HCT116 (cell line): ENCODE results near the gene GNB1L. TPM values are rescaled to one million over a fixed set of nuclear protein-coding genes. Genes with fewer than 3 reads are reported as not detected.
A peak's percentile ranks its signal among the peaks of the same experiment; 100 is the strongest.

ENCODE experiments used
- ATAC-seq: fragments of 200-7000 bp; cut with Tn5 transposase; 2 replicates; pipeline ENCODE4 v1.9.1; 2020; ENCODE audit warnings: mild to moderate bottlenecking, moderate library complexity
- BruUV-seq: library from RNA; stranded (reverse); fragments of 400-500 nt; replicated peaks from 2 replicates; lab custom pipeline; 2021; lab: Mats Ljungman, UMichigan
- CTCF ChIA-PET: fragments of 300-600 bp; sonication (Branson Sonifier 250); formaldehyde crosslinking; loops from one replicate; lab custom pipeline; 2021; ENCODE audit warnings: antibody characterized with exemption; lab: Charles Lee
- POLR2A ChIA-PET: fragments of 300-600, 350-600 bp; sonication (Branson Sonifier 250); formaldehyde crosslinking; loops from one replicate; lab custom pipeline; 2021; ENCODE audit warnings: antibody characterized with exemption; lab: Charles Lee
- RAD21 ChIA-PET, 2 experiments: fragments of 300-600 bp; sonication (Branson Sonifier 250); formaldehyde crosslinking; loops; one replicate each; lab custom pipeline; 2023; ENCODE audit warnings: low total read pairs in 2 of 2; ENCODE audit not compliant: uncharacterized antibody in 2 of 2, unreplicated experiment in 2 of 2, low non-redundant PET in 1 of 2; lab: Charles Lee
- DNase-seq: peaks from one replicate; pipeline ENCODE4 v3.0.0-alpha.2; 2010; ENCODE audit warnings: low read depth, low spot score
- H2AFZ ChIP-seq: fragments of 200-600 bp; shearing (Covaris generic), sonication (generic); 2 replicates; pipeline ENCODE4 v1.6.1; 2017; ENCODE audit warnings: low read depth, mixed run types, mixed read lengths, antibody characterized with exemption, low read length; ENCODE audit not compliant: poor library complexity, severe bottlenecking
- H3K27ac ChIP-seq: 2 replicates; pipeline ENCODE4 v1.5.1; 2012; ENCODE audit warnings: low read depth, low read length
- H3K27me3 ChIP-seq: fragments of 200-600 bp; sonication (generic); 2 replicates; pipeline ENCODE4 v1.6.1; 2016; ENCODE audit warnings: mixed run types, low read length, mixed read lengths; ENCODE audit not compliant: insufficient read depth
- H3K36me3 ChIP-seq, 2 experiments: fragments of 200-500 bp in 1 of 2; fragments of 200-600 bp in 1 of 2; sonication (Bioruptor generic) in 1 of 2; sonication (generic) in 1 of 2; 2 replicates each; pipeline versions ENCODE4 v1.5.1 to v1.6.1; 2014 to 2016; ENCODE audit warnings: low read length in 2 of 2, inconsistent platforms in 1 of 2, mixed read lengths in 1 of 2, mixed run types in 1 of 2; ENCODE audit not compliant: insufficient read depth in 2 of 2, control insufficient read depth in 1 of 2
- H3K4me1 ChIP-seq, 2 experiments: fragments of 200-600 bp in 1 of 2; sonication (generic) in 1 of 2; 2 replicates each; pipeline versions ENCODE4 v1.5.1 to v1.6.1; 2012 to 2017; ENCODE audit warnings: low read length in 2 of 2, inconsistent platforms in 1 of 2, mild to moderate bottlenecking in 1 of 2, mixed read lengths in 1 of 2, mixed run types in 1 of 2, moderate library complexity in 1 of 2; ENCODE audit not compliant: insufficient read depth in 2 of 2, control insufficient read depth in 1 of 2
- H3K4me2 ChIP-seq: fragments of 200-600 bp; sonication (generic); 2 replicates; pipeline ENCODE4 v1.6.1; 2017; ENCODE audit warnings: mixed run types, low read length, mixed read lengths
- H3K4me3 ChIP-seq, 2 experiments: fragments of 200-600 bp in 1 of 2; sonication (generic) in 1 of 2; replicated peaks in 1 of 2; 2 replicates each; pipeline ENCODE4 v1.5.1; 2011 to 2016; ENCODE audit warnings: low read length in 2 of 2, control low read depth in 1 of 2, low read depth in 1 of 2, mild to moderate bottlenecking in 1 of 2, mixed read lengths in 1 of 2, mixed run types in 1 of 2
- H3K79me2 ChIP-seq: fragments of 200-600 bp; sonication (generic); 2 replicates; pipeline ENCODE4 v1.6.1; 2017; ENCODE audit warnings: mild to moderate bottlenecking, mixed run types, low read length, moderate library complexity, mixed read lengths; ENCODE audit not compliant: insufficient read depth
- H3K9ac ChIP-seq: fragments of 200-600 bp; sonication (generic); 2 replicates; pipeline ENCODE4 v1.6.1; 2016; ENCODE audit warnings: low read length, mixed read lengths
- H3K9me2 ChIP-seq: fragments of 200-600 bp; sonication (generic), shearing (Covaris generic); 2 replicates; pipeline ENCODE4 v1.6.1; 2017; ENCODE audit warnings: mixed run types, mild to moderate bottlenecking, moderate library complexity; ENCODE audit not compliant: insufficient read depth
- H3K9me3 ChIP-seq, 2 experiments: fragments of 200-500 bp in 1 of 2; fragments of 200-600 bp in 1 of 2; sonication (Bioruptor generic) in 1 of 2; sonication (generic) in 1 of 2; 2 replicates each; pipeline ENCODE4 v1.6.1; 2014 to 2017; ENCODE audit warnings: low read length in 2 of 2, mixed read lengths in 2 of 2, inconsistent platforms in 1 of 2, low read depth in 1 of 2, mild to moderate bottlenecking in 1 of 2, mixed run types in 1 of 2, moderate library complexity in 1 of 2; ENCODE audit not compliant: control insufficient read depth in 1 of 2, insufficient read depth in 1 of 2
- H4K20me1 ChIP-seq: fragments of 200-600 bp; sonication (generic), shearing (Covaris generic); 2 replicates; pipeline ENCODE4 v1.6.1; 2017; ENCODE audit warnings: mixed run types, mild to moderate bottlenecking, moderate library complexity; ENCODE audit not compliant: insufficient read depth
- CBX3 ChIP-seq: IDR thresholded peaks from 2 replicates; pipeline ENCODE4 v1.6.1; 2012; ENCODE audit warnings: low read depth
- CEBPB ChIP-seq: IDR thresholded peaks from 2 replicates; pipeline ENCODE4 v1.6.1; 2012; ENCODE audit warnings: low read depth
- EZH2 ChIP-seq: fragments of 200-600 bp; sonication (generic); IDR thresholded peaks from 2 replicates; pipeline ENCODE4 v1.6.1; 2017; ENCODE audit warnings: antibody characterized with exemption, mixed run types
- EZH2phosphoT487 ChIP-seq: fragments of 200-600 bp; IDR thresholded peaks from 2 replicates; pipeline ENCODE4 v1.6.1; 2018; ENCODE audit warnings: antibody characterized with exemption, borderline replicate concordance
- FOSL1 ChIP-seq: IDR thresholded peaks from 2 replicates; pipeline ENCODE4 v1.6.1; 2012; ENCODE audit warnings: low read depth
- JUND ChIP-seq: IDR thresholded peaks from 2 replicates; pipeline ENCODE4 v1.6.1; 2012
- POLR2A ChIP-seq: IDR thresholded peaks from 2 replicates; pipeline ENCODE4 v1.7.0; 2011; ENCODE audit warnings: borderline replicate concordance; ENCODE audit not compliant: insufficient read depth, insufficient read length; ENCODE audit errors: extremely low read depth
- SP1 ChIP-seq: IDR thresholded peaks from 2 replicates; pipeline ENCODE4 v1.6.1; 2012; ENCODE audit warnings: low read depth
- ZNF274 ChIP-seq: fragments of 200-500 bp; sonication (Bioruptor generic); IDR thresholded peaks from 2 replicates; pipeline ENCODE4 v1.6.1; 2014; ENCODE audit warnings: mild to moderate bottlenecking, low read depth, low read length, inconsistent platforms
- intact Hi-C: fragments of 100-400 bp; cut with micrococcal nuclease; formaldehyde crosslinking; loops from 2 replicates; pipeline ENCODE4 v1.10.0; 2022
- total RNA-seq: library from RNA; stranded (reverse); gene quantifications from one replicate; pipeline ENCODE4 v1.2.1, GENCODE V29; 2021; ENCODE audit not compliant: unreplicated experiment
- TF ChIP-seq, protein P1 (sequence below): IDR thresholded peaks from 2 replicates; pipeline ENCODE4 v1.6.1; 2012

The GNB1L gene
- total RNA-seq, 1 experiment from 2014 or later, result 12.1 TPM

DNA sequence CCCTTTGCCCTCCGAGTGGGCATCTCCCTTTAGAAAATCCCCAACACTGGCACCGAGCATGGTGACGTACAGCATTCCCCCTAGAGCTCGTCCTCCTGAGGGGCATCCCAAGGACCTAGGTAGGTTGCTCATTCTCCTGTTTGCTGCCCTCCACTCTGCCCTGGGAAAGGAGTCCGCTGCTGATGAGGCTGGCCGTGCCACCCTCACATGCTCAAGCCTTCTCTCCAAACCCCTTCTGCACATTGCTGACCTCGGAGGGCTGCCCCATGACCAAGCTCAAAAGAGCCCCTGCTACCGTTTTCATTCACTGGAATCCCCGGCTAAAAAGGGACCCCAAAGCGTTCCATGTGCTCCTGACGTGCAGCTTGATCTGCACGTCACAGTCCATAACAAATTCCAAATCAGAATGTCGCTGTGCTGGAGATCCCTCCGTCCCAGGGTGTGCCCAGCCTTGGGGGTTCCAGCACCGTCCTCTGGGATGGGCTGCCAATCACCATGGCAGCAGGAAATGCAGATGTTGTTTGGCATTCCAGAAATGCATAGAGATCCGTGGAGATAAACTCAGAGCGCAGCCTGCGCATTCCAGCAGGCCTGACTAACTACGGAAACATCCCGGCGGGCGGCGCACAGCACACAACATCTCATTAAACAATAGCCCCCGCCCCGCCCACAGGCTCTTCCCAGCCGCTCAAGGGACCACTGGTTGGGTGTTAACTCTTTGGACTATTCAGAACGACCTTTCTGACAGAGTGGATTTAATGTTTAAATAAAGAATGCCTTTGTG is 26.3 kb upstream of the GNB1L start:
- intact Hi-C loops, result no loop called here
- Histone ChIP-seq H3K9ac (peak overlapping the region; percentile 50), H3K4me3 (peak overlapping the region in 1 of 2 experiments; percentile 28; a peak in 2 of 4 replicates), H3K27me3 (no peaks in the 10 kb centered on the region), H3K9me2 (no peaks in the 10 kb centered on the region), H3K36me3 (no peaks in the 10 kb centered on the region), H3K9me3 (no peaks in the 10 kb centered on the region), H3K79me2 (no peaks in the 10 kb centered on the region), H3K27ac (peak overlapping the region; percentile 50; the same call in 1 of the 2 replicates), H3K4me1 (peaks cover 23 to 34% of the 10 kb centered on the region in 2 experiments), H4K20me1 (no peaks in the 10 kb centered on the region), H3K4me2 (peak overlapping the region; percentile 69), H2AFZ (no peak overlapping the region)
- no peak; the same call in none of the 2 replicates for TF ChIP-seq FOSL1
- no peak for TF ChIP-seq EZH2phosphoT487
- TF ChIP-seq, protein P1, sequence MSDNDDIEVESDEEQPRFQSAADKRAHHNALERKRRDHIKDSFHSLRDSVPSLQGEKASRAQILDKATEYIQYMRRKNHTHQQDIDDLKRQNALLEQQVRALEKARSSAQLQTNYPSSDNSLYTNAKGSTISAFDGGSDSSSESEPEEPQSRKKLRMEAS, result no peak
- no peak for TF ChIP-seq CEBPB
- TF ChIP-seq ZNF274, result no peak
- TF ChIP-seq SP1, result no peak; the same call in 1 of the 2 replicates
- no peak for TF ChIP-seq CBX3
- no peak for TF ChIP-seq EZH2
- TF ChIP-seq JUND, result no peak; the same call in 1 of the 2 replicates
- TF ChIP-seq POLR2A, result no peak
- BruUV-seq, result no TSS peak
- CTCF ChIA-PET, result no interaction called here
- RAD21 ChIA-PET, result no interaction called here
- peak; percentile 41 for DNase-seq
- ATAC-seq, result peak; percentile 90
- POLR2A ChIA-PET, result no interaction called here
